Immature natural killer cell (primary cell): ENCODE results near the gene CRYBB2. TPM values are rescaled to one million over a fixed set of nuclear protein-coding genes. Genes with fewer than 3 reads are reported as not detected.
A peak's percentile ranks its signal among the peaks of the same experiment; 100 is the strongest.
"Not testable (repeated sequence)": the region's sequence is repeated elsewhere in the genome, so short reads cannot be mapped to it uniquely, and the experiment has no call there.

Experiments
- DNase-seq, 3 donors: peaks; one replicate each; pipeline ENCODE4 v3.0.0; 2022; ENCODE audit warnings: mixed read lengths in 1 of 3
- H3K27ac Mint-ChIP-seq, 6 donors: one replicate each; pipeline ENCODE4 v1.8.0; 2020; ENCODE audit warnings: mixed read lengths in 6 of 6, mild to moderate bottlenecking in 5 of 6, inconsistent platforms in 4 of 6, moderate library complexity in 3 of 6
- H3K27me3 Mint-ChIP-seq, 3 donors: one replicate each; pipeline ENCODE4 v1.8.0; 2020 to 2021; ENCODE audit warnings: low read depth in 3 of 3, mild to moderate bottlenecking in 3 of 3, mixed read lengths in 3 of 3, moderate library complexity in 3 of 3, inconsistent platforms in 1 of 3
- H3K36me3 Mint-ChIP-seq, 3 donors: one replicate each; pipeline ENCODE4 v1.8.0; 2020; ENCODE audit warnings: mixed read lengths in 3 of 3, inconsistent platforms in 2 of 3, mild to moderate bottlenecking in 2 of 3
- H3K4me1 Mint-ChIP-seq, 2 donors: one replicate each; pipeline ENCODE4 v1.8.0; 2020; ENCODE audit warnings: inconsistent platforms in 2 of 2, mild to moderate bottlenecking in 2 of 2, mixed read lengths in 2 of 2, moderate library complexity in 1 of 2
- H3K4me3 Mint-ChIP-seq, 5 donors: one replicate each; pipeline ENCODE4 v1.8.0; 2020; ENCODE audit warnings: mild to moderate bottlenecking in 5 of 5, mixed read lengths in 5 of 5, inconsistent platforms in 3 of 5, moderate library complexity in 3 of 5
- H3K9me3 Mint-ChIP-seq, 6 donors: one replicate each; pipeline ENCODE4 v1.8.0; 2020; ENCODE audit warnings: mild to moderate bottlenecking in 6 of 6, mixed read lengths in 6 of 6, inconsistent platforms in 4 of 6, moderate library complexity in 3 of 6
- polyA plus RNA-seq, 3 donors: library from polyadenylated mRNA; unstranded; fragments of 300-500 nt; fragmentation: Illumina TruSeq; gene quantifications; one replicate each; pipeline ENCODE4 v1.2.3, GENCODE V29; 2021

The CRYBB2 gene
- polyA plus RNA-seq, 3 donors from 2014 or later: not detected

- peaks cover 1 to 12% (median 2%) of the 10 kb centered on the region in 3 donors for H3K27me3 Mint-ChIP-seq
- DNase-seq, H3K4me1 Mint-ChIP-seq, H3K36me3 Mint-ChIP-seq, H3K27ac Mint-ChIP-seq, H3K9me3 Mint-ChIP-seq, H3K4me3 Mint-ChIP-seq: not testable (repeated sequence)
Measured at GRCh38 chr22:25230760-25231159, 11.3 kb downstream of the CRYBB2 start.

- H3K4me3 Mint-ChIP-seq: no peak overlapping the region
- no peaks in the 10 kb centered on the region for H3K36me3 Mint-ChIP-seq
Measured at GRCh38 chr22:25232301-25232700, 12.9 kb downstream of the CRYBB2 start.

GRCh38 chr22:25233706-25234105 lies 14.3 kb downstream of the CRYBB2 start:
- H3K27ac Mint-ChIP-seq, H3K9me3 Mint-ChIP-seq, H3K4me1 Mint-ChIP-seq, H3K36me3 Mint-ChIP-seq, DNase-seq, H3K4me3 Mint-ChIP-seq: not testable (repeated sequence)
- peaks cover 2 to 16% (median 6%) of the 10 kb centered on the region in 3 donors for H3K27me3 Mint-ChIP-seq

More at GRCh38 chr22:25232301-25232700, 12.9 kb downstream of the CRYBB2 start:
- DNase-seq: no peak
- peaks cover 2 to 4% of the 10 kb centered on the region in 2 donors for H3K4me1 Mint-ChIP-seq
- no peak overlapping the region for H3K27ac Mint-ChIP-seq
- peaks cover 2 to 13% (median 6%) of the 10 kb centered on the region in 3 donors for H3K27me3 Mint-ChIP-seq
- no peaks in the 10 kb centered on the region for H3K9me3 Mint-ChIP-seq

GRCh38 chr22:25235547-25236290 lies 16.3 kb downstream of the CRYBB2 start:
- Mint-ChIP-seq H3K27me3 (peaks cover 9 to 17% (median 10%) of the 10 kb centered on the region in 3 donors), H3K4me3 (peak overlapping the region in 1 of 5 donors; percentile 25), H3K9me3 (no peaks in the 10 kb centered on the region), H3K4me1 (peaks cover 2 to 4% of the 10 kb centered on the region in 2 donors), H3K36me3 (no peaks in the 10 kb centered on the region), H3K27ac (no peak overlapping the region)
- peak; percentile 39 to 47 (median 46) for DNase-seq

GRCh38 chr22:25236417-25236816 lies 17.0 kb downstream of the CRYBB2 start:
- H3K4me3 Mint-ChIP-seq: no peak overlapping the region
- DNase-seq: no peak
- no peaks in the 10 kb centered on the region for H3K9me3 Mint-ChIP-seq
- H3K27ac Mint-ChIP-seq: no peak overlapping the region
- H3K4me1 Mint-ChIP-seq: peaks cover 2 to 4% of the 10 kb centered on the region in 2 donors
- peaks cover 9 to 22% (median 12%) of the 10 kb centered on the region in 3 donors for H3K27me3 Mint-ChIP-seq
- no peaks in the 10 kb centered on the region for H3K36me3 Mint-ChIP-seq

- Mint-ChIP-seq H3K4me1 (peaks cover 2 to 4% of the 10 kb centered on the region in 2 donors), H3K27ac (no peak overlapping the region)
Measured at GRCh38 chr22:25237503-25237902, 18.1 kb downstream of the CRYBB2 start.

GRCh38 chr22:25238058-25238457 lies 18.6 kb downstream of the CRYBB2 start:
- not testable (repeated sequence) for H3K4me3 Mint-ChIP-seq, H3K9me3 Mint-ChIP-seq, H3K4me1 Mint-ChIP-seq, H3K27ac Mint-ChIP-seq, H3K36me3 Mint-ChIP-seq, DNase-seq
- H3K27me3 Mint-ChIP-seq: peaks cover 7 to 22% (median 10%) of the 10 kb centered on the region in 3 donors

More at GRCh38 chr22:25237503-25237902, 18.1 kb downstream of the CRYBB2 start:
- no peaks in the 10 kb centered on the region for H3K9me3 Mint-ChIP-seq
- DNase-seq: no peak
- peaks cover 7 to 21% (median 11%) of the 10 kb centered on the region in 3 donors for H3K27me3 Mint-ChIP-seq
- H3K36me3 Mint-ChIP-seq: no peaks in the 10 kb centered on the region
- H3K4me3 Mint-ChIP-seq: no peak overlapping the region

- H3K27ac Mint-ChIP-seq, H3K4me1 Mint-ChIP-seq, H3K36me3 Mint-ChIP-seq, DNase-seq, H3K9me3 Mint-ChIP-seq, H3K27me3 Mint-ChIP-seq, H3K4me3 Mint-ChIP-seq: not testable (repeated sequence)
Measured at GRCh38 chr22:25255169-25255568, 35.7 kb downstream of the CRYBB2 start.

GRCh38 chr22:25267567-25267966 lies 48.1 kb downstream of the CRYBB2 start:
- not testable (repeated sequence) for DNase-seq, H3K4me3 Mint-ChIP-seq, H3K4me1 Mint-ChIP-seq, H3K27me3 Mint-ChIP-seq, H3K27ac Mint-ChIP-seq
- Mint-ChIP-seq H3K9me3 (peaks cover 3 to 18% (median 4%) of the 10 kb centered on the region in 6 donors), H3K36me3 (peaks cover 0 to 10% (median 0%) of the 10 kb centered on the region in 3 donors)

- Mint-ChIP-seq H3K9me3 (peaks cover 3 to 18% (median 4%) of the 10 kb centered on the region in 6 donors), H3K36me3 (peaks cover 0 to 10% (median 0%) of the 10 kb centered on the region in 3 donors)
- H3K4me1 Mint-ChIP-seq, DNase-seq, H3K4me3 Mint-ChIP-seq, H3K27me3 Mint-ChIP-seq, H3K27ac Mint-ChIP-seq: not testable (repeated sequence)
Measured at GRCh38 chr22:25268902-25269301, 49.5 kb downstream of the CRYBB2 start.

GRCh38 chr22:25270061-25270460 lies 50.6 kb downstream of the CRYBB2 start:
- DNase-seq: not testable (repeated sequence)
- H3K9me3 Mint-ChIP-seq: peaks cover 3 to 18% (median 4%) of the 10 kb centered on the region in 6 donors

GRCh38 chr22:25273231-25273630 lies 53.8 kb downstream of the CRYBB2 start:
- H3K4me1 Mint-ChIP-seq, DNase-seq, H3K4me3 Mint-ChIP-seq, H3K36me3 Mint-ChIP-seq, H3K27ac Mint-ChIP-seq, H3K27me3 Mint-ChIP-seq, H3K9me3 Mint-ChIP-seq: not testable (repeated sequence)

More at GRCh38 chr22:25270061-25270460, 50.6 kb downstream of the CRYBB2 start:
- peaks cover 0 to 10% (median 0%) of the 10 kb centered on the region in 3 donors for H3K36me3 Mint-ChIP-seq
- not testable (repeated sequence) for H3K4me3 Mint-ChIP-seq, H3K27me3 Mint-ChIP-seq, H3K27ac Mint-ChIP-seq, H3K4me1 Mint-ChIP-seq

- H3K4me3 Mint-ChIP-seq, H3K36me3 Mint-ChIP-seq, DNase-seq, H3K27me3 Mint-ChIP-seq, H3K9me3 Mint-ChIP-seq, H3K4me1 Mint-ChIP-seq, H3K27ac Mint-ChIP-seq: not testable (repeated sequence)
Measured at GRCh38 chr22:25273928-25274327, 54.5 kb downstream of the CRYBB2 start.

- not testable (repeated sequence) for H3K9me3 Mint-ChIP-seq, H3K4me1 Mint-ChIP-seq, H3K36me3 Mint-ChIP-seq, H3K27ac Mint-ChIP-seq, DNase-seq, H3K4me3 Mint-ChIP-seq
- H3K27me3 Mint-ChIP-seq: peaks cover 26 to 32% (median 30%) of the 10 kb centered on the region in 3 donors
Measured at GRCh38 chr22:25280118-25280517, 60.7 kb downstream of the CRYBB2 start.
